ENCODE results near the gene ZNF14.
"Not testable (repeated sequence)": the region's sequence is repeated elsewhere in the genome, so short reads cannot be mapped to it uniquely, and the experiment has no call there.

The ZNF14 gene

DNA sequence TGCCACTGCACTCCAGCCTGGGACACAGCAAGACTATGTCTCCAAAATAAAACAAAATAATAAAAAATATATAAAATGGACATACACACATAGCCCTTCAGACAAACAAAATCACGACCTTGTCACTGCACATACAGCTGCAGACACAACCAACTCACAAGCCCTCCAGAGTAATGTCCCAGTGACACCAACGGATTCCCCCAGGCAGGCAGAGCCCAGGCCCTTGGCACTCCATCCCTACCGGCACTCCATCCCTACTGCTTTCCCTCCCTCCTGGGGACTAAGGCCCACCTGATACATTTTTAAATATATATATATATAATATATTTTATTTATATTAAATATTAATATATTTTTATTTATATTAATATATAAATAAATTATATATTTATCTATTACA lies 45.8 kb downstream of the ZNF14 start:
- no peak for DNase-seq

DNA sequence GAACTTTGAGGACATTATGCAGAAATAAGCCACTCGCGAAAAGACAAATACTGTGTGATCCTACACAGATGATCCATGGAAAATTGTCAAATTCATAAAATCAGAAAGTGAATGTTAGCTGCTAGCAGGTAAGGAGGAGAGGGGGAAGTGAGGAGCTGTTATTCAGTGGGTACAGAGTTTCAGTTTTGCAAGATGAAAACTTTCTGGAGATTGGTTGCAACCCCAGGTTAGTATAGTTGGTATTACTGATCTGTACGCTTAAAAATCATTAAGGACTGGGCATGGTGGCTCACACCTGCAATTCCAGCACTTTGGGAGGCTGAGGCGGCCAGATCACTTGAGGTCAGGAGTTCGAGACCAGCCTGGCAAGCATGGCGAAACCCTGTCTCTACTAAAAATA lies 46.3 kb downstream of the ZNF14 start:
- no peak for DNase-seq

DNA sequence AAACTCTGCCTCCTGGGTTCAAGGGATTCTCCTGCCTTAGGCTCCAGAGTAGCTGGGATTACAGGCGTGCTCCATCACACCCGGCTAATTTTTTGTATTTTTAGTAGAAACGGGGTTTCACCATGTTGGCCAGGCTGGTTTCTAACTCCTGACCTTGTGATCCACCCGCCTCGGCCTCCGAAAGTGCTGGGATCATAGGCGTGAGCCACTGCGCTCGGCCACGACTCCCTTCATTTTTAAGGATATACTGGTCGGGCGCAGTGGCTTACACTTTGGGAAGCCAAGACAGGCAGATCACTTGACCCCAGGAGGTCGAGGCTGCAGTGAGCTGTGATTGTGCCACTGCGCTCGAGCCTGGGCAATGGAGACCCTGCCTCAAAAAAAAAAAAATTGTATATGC lies 46.8 kb downstream of the ZNF14 start:
- DNase-seq: not testable (repeated sequence)

DNA sequence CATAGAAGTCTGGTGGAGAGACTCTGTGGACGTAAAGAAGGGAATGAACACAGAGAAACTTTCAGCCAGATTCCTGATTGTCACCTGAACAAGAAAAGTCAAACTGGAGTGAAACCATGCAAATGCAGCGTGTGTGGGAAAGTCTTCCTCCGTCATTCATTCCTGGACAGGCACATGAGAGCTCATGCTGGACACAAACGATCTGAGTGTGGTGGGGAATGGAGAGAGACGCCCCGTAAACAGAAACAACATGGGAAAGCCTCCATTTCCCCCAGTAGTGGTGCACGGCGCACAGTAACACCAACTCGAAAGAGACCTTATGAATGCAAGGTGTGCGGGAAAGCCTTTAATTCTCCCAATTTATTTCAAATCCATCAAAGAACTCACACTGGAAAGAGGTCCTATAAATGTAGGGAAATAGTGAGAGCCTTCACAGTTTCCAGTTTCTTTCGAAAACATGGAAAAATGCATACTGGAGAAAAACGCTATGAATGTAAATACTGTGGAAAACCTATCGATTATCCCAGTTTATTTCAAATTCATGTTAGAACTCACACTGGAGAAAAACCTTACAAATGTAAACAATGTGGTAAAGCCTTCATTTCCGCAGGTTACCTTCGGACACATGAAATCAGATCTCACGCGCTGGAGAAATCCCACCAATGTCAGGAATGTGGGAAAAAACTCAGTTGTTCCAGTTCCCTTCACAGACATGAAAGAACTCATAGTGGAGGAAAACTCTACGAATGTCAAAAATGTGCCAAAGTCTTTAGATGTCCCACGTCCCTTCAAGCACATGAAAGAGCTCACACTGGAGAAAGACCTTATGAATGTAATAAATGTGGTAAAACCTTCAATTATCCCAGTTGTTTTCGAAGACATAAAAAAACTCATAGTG lies 53.5 kb downstream of the ZNF14 start:
- DNase-seq: no peak

DNA sequence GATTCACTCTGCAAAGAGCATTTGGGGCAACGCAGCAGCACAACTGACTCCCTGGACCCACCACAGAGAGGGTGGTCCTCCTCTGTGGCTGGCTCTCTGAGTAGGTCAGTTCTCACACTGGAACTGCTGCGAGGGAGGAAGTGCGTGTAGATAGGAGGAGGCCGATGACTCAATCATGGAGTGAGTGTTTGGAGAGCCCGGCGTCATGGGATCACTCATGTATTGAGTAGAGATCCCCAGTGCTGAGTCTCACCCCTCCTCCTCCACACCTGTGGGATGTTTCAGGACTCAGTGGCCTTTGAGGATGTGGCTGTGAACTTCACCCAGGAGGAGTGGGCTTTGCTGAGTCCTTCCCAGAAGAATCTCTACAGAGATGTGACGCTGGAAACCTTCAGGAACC lies 55.3 kb downstream of the ZNF14 start:
- no peak for DNase-seq

DNA sequence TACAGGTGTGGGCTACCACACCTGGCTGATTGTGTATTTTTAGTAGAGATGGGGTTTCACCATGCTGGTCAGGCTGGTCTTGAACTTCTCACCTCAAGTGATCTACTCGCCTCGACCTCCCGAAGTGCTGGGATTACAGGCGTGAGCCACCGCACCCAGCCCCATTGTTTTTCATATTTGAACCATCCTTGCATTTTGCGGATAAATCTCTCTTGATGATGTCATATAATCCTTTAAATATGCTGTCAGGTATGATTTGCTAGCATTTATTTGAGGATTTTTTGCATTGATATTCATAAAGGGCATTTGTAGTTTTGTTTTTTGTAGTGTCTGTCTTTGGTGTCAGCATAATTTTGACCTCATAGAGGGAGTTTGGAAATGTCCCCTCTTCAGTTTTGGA lies 58.6 kb downstream of the ZNF14 start:
- no peak for DNase-seq

DNA sequence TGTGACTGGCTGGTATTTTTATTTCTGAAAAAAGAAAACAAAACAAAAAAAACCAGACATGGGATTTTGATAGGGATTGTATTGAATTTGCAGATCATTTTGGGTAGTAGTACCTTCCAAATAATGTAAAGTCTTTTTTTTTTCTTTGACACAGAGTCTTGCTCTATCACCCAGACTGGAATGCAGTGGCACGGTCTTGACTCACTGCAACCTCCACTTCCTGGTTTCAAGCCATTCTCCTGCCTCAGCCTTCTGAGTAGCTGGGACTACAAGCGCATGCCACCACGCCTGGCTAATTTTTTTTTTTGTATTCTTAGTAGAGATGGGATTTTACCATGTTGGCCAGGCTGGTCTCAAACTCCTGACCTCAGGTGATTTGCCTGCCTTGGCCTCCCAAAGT lies 60.1 kb downstream of the ZNF14 start:
- no peak for DNase-seq

DNA sequence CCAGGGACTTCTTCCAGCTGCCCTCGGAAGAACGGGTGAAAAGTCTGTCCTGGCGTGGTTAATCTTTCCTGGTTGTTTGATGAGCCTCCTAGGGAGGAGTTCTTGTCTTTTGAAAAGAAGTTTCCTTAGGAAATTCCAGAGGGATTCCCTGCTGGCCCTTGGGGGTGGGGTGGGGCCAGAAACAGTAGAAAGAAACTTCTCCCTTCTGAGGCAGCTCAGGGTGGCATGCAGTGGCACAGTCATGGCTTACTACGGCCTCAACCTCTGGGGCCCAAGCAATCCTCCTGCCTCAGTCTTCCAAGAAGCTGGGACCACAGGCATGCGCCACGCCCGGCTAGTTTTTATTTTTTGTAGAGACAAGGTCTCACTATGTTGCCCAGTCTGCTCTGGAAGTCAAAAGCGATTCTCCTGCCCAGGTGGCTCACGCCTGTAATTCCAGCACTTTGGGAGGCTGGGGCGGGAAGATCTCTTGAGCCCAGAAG lies 62.8 kb downstream of the ZNF14 start:
- no peak for DNase-seq

DNA sequence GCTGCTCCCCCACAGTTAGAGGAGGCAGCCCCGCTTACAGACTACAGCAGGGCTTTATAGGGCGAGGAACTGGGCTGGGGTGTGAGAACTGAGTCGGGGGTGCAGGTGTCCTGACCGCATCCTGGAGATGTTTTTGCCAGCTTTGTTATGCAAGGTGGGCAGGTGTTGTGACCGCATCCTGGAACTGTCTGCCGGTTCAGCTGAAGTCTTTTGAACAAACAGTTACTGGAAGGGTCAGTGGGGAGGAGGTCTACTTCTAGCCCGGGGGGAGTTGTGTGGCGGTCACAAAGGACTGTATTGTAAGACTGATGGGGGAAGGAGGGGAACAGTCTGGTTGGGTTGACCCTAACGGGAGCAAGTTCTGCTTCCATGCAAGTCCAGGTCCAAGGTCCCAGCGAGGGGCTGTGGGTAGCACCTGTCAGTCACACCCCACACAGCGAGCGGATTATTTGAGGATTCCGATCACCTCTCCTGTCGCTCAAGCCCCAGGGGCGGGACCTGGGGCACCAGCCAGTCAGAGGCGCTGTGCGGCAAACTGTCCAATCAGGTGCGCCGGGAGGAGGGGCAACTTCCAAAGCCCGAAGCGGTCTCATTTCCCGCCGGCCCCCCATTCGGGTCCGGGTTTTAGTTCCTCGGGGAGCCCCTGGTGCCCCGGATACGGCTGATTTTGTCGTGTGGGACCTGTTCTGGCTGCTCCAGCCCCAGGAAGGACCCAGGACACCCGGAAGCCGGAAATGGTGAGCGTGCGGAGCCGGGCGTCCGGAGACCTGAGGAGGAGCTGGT lies 64.5 kb downstream of the ZNF14 start, which contains the start of gene ZNF101:
TSS of gene ZNF101 (plus strand) at position 610 of the 783 bp plus-strand sequence. CDS start at position 735, 125 bp downstream.
- peak; percentile 91 for DNase-seq

DNA sequence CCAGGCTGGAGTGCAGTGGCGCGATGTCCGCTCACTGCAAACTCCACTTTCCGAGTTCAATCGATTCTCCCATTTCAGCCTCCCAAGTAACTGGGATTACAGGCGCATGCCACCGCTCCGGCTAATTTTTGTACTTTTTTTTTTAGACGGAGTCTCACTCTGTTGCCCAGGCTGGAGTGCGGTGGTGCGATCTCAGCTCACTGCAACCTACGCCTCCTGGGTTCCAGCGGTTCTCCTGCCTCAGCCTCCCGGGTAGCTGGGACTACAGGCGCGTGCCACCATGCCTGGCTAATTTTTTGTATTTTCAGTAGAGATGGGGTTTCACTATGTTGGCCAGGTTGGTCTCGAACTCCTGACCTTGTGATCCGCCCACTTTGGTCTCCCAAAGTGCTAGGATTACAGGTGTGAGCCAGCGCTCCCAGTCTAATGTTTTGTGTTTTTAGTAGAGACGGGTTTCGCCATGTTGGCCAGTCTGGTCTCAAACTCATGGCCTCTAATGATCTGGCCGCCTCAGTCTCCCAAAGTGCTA lies 67.4 kb downstream of the ZNF14 start:
- DNase-seq: not testable (repeated sequence)

DNA sequence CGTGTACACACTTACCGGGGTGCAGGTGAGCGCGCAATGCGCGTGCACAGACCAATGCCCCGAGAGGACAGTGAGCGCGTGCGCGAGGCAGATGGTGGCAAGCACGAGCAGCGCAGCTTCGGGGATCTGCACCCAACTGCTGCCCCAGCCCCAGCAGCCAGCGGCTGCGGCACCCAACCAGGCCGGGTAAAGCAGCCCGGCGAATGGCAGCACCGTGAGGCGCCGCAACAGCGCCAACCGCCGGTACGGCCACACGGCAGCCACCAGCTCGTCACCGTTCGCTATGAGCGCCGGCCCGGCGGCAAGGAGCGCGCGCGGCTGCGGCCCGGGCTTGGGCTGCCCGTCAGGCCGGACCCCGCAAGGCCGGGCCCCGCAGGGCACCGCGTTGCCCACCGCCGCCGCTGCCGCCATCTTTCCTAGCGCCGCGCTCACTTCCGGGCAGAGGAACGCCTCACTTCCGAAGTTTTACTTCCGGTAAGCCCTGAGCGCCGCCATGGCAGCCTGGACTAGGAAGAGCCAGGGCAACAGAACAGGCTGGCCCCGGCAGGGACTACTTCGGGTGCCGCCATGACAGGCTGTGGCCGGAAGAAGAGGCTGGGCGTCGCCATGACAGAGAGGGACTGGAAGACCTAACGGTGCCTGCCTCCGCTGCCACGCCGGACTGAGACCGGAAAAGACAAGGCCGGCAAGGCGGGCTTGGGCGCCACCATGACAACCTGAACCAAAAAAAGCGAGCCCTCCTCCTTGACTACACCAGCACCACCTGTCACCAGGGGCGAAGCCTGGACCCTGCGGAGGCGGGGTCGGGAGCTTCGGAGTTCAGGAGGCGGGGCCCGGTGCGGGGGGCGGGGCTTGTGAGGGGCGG lies 69.4 kb downstream of the ZNF14 start, which contains the start of gene ATP13A1:
TSS of gene ATP13A1 (minus strand) at position 421 of the 865 bp plus-strand sequence. CDS start at position 411, 10 bp downstream.
- peak; percentile 89 for DNase-seq

DNA sequence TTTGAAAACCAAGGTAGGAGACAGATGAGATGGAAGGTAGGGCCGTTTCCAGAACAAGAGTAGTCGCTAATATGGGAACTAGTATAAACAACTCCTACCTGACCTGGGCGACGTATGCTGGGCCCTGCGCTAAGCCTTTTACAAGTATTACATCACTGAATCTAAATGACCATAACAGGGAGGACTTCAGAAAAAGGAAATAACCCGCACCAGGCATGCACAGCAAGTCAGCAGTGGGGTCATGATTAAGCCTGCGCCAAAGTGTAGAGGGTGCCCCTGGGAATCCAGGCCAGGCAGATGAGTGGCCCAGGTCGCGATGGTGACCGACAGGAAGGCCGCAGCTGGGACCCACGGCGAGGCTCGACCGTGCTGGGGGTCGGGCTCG lies 70.0 kb downstream of the ZNF14 start:
- no peak for DNase-seq

DNA sequence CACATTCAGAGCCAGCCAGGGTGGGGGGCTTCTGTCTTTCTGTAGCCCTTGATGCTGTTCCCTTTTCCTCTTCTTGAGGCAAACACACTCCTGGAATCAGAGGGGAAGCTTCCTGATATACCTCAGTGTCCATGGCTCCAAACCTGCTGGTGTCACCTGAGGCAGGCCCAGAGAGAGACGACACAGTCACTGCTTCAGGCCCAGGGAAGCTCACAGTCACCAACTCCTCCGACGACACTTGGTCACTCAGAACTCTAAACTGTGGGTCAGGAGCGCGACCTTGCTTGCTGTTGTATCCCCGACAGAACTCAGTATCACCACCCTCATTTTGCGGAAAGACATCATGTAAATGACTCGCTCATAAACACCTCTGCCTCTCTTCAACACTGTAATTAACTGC lies 70.6 kb downstream of the ZNF14 start:
- DNase-seq: no peak

DNA sequence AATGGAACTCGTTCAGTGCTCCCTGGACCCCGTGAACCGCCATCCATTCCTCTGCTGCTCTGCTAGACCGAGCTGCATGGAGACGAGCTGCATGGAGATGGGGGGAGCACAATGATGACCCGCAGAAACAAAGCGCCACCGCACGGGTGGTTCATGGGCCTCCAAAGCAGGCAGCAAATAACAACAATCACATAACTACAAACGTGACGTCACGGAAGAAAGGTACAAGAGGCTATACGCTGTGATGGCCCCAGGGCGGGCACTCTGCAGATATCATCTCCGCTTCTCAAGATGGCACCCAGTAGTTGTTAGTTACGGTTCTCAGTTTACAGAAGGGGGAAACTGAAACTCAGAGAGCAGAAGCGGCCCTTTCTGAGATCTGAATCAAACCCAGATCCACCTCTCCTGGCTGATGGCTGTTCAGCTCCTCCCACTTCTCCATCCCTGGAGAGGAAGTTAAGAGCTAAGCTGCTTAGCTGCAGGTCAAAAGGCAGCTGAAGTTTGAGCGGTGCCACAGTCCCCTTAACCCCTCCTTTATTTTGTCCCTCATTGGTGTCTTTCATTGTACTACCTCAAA lies 71.1 kb downstream of the ZNF14 start:
- DNase-seq: no peak

DNA sequence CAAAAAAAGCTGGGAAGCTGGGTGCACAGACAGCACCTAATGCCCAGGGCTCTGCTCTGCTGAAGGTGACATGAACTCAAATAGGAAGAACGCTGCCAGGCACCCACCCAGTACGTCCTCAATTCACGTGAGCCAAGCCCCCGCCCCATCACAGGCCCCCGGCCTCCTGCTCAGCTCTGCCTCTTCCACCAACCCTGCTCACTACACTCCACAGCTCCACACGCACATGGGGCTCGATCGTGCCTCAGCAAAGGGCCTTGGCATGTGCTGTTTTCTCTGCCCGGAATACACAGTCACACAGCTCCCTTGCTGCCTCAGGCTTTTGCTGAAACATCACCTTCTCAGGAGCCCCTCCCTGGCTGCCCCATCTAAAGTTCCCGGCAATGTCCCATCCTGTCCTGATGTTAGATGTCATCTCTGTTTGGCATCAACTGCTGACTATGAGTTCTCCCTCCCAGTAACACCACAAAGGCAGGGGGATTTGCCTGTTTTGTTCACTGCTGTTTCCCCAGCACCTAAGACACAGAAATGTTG lies 71.7 kb downstream of the ZNF14 start:
- DNase-seq: no peak
